OCI-LY1 (cell line): ENCODE measurements around the gene HNRNPD.
"Not testable (repeated sequence)": the region's sequence is repeated elsewhere in the genome, so short reads cannot be mapped to it uniquely, and the experiment has no call there.

ENCODE experiments used
- H2AFZ ChIP-seq: fragments of 200-600 bp; sonication (generic), shearing (Covaris generic); 2 replicates; pipeline ENCODE4 v1.6.0; 2014; ENCODE audit warnings: antibody characterized with exemption, mild to moderate bottlenecking, low read length
- H3F3A ChIP-seq: fragments of 200-600 bp; sonication (generic), shearing (Covaris generic); 2 replicates; pipeline ENCODE4 v1.6.0; 2014; ENCODE audit warnings: mild to moderate bottlenecking, antibody characterized with exemption, low read length, moderate library complexity; ENCODE audit not compliant: insufficient read depth
- H3K27ac ChIP-seq: fragments of 200-600 bp; sonication (generic); 2 replicates; pipeline ENCODE4 v1.5.1; 2014; ENCODE audit warnings: low read length, mixed run types, mild to moderate bottlenecking, low read depth; ENCODE audit not compliant: poor library complexity, severe bottlenecking
- H3K27me3 ChIP-seq: fragments of 200-600 bp; sonication (generic); 2 replicates; pipeline ENCODE4 v1.6.0; 2014; ENCODE audit warnings: antibody characterized with exemption, mild to moderate bottlenecking, low read length, moderate library complexity; ENCODE audit not compliant: insufficient read depth
- H3K36me3 ChIP-seq: fragments of 200-600 bp; sonication (generic); 2 replicates; pipeline ENCODE4 v1.6.1; 2014; ENCODE audit warnings: mild to moderate bottlenecking, antibody characterized with exemption, low read length, moderate library complexity, mixed read lengths; ENCODE audit not compliant: insufficient read depth
- H3K4me1 ChIP-seq: fragments of 200-600 bp; sonication (generic); 2 replicates; pipeline ENCODE4 v1.5.1; 2014; ENCODE audit warnings: mild to moderate bottlenecking, low read length, moderate library complexity; ENCODE audit not compliant: insufficient read depth, severe bottlenecking
- H3K4me2 ChIP-seq: fragments of 200-600 bp; sonication (generic), shearing (Covaris generic); 2 replicates; pipeline ENCODE4 v1.6.1; 2014; ENCODE audit warnings: low read length
- H3K4me3 ChIP-seq: fragments of 200-600 bp; sonication (generic); 2 replicates; pipeline ENCODE4 v1.5.1; 2014; ENCODE audit warnings: low read length, low read depth, mild to moderate bottlenecking, mixed read lengths; ENCODE audit not compliant: poor library complexity, severe bottlenecking
- H3K79me2 ChIP-seq: fragments of 200-600 bp; shearing (Covaris generic); 2 replicates; pipeline ENCODE4 v1.6.1; 2016; ENCODE audit warnings: mixed run types, low read length, mixed read lengths; ENCODE audit not compliant: insufficient read depth
- H3K9ac ChIP-seq: fragments of 200-600 bp; sonication (generic), shearing (Covaris generic); 2 replicates; pipeline ENCODE4 v1.6.1; 2014; ENCODE audit warnings: mild to moderate bottlenecking, low read length, mixed read lengths
- H3K9me2 ChIP-seq: fragments of 200-600 bp; sonication (generic), shearing (Covaris generic); 2 replicates; pipeline ENCODE4 v1.6.1; 2014; ENCODE audit warnings: low read depth, mild to moderate bottlenecking, low read length, mixed read lengths
- H3K9me3 ChIP-seq: fragments of 200-600 bp; shearing (Covaris generic); 2 replicates; pipeline ENCODE4 v1.6.1; 2014; ENCODE audit warnings: low read length, mixed read lengths
- H4K20me1 ChIP-seq: fragments of 200-600 bp; sonication (generic), shearing (Covaris generic); 2 replicates; pipeline ENCODE4 v1.6.0; 2016; ENCODE audit warnings: mild to moderate bottlenecking, low read length; ENCODE audit not compliant: insufficient read depth
- EZH2 ChIP-seq: fragments of 200-600 bp; sonication (generic), shearing (Covaris generic); IDR thresholded peaks from 2 replicates; pipeline ENCODE4 v1.8.0; 2017; ENCODE audit warnings: borderline replicate concordance, mixed run types, mild to moderate bottlenecking, antibody characterized with exemption, low read length, moderate library complexity, mixed read lengths
- TF ChIP-seq, protein P1 (sequence below): fragments of 200-600 bp; sonication (generic), shearing (Covaris generic); IDR thresholded peaks from 2 replicates; pipeline ENCODE4 v1.5.1; 2017; ENCODE audit warnings: mild to moderate bottlenecking, antibody characterized with exemption, low read length, moderate library complexity, mixed read lengths

Gene HNRNPD

DNA sequence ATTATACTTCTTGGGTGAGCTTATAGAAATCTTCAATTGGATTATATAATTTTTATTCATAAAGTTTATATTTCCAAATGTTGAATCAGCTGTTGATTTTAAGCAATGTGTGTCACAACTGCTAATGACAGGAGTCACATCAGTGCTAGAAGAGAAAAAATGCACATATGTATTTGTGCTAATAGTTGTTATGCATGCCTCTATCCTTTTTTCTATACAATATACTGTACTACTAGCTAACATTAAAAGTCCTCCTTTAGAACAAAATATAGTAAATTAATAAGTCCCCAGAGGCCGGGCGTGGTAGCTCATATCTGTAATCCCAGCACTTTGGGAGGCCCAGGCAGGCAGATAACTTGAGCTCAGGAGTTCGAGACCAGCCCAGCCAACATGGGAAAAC lies 23.7 kb upstream of the HNRNPD start:
- Histone ChIP-seq H3K9me3 (no peaks in the 10 kb centered on the region), H4K20me1 (no peaks in the 10 kb centered on the region), H3K4me3 (no peak overlapping the region), H3K4me1 (no peaks in the 10 kb centered on the region), H3K9ac (no peak overlapping the region), H3F3A (no peaks in the 10 kb centered on the region), H3K4me2 (no peak overlapping the region), H2AFZ (no peak overlapping the region), H3K36me3 (no peaks in the 10 kb centered on the region), H3K79me2 (no peaks in the 10 kb centered on the region), H3K27me3 (no peaks in the 10 kb centered on the region), H3K9me2 (no peaks in the 10 kb centered on the region), H3K27ac (no peak overlapping the region)
- TF ChIP-seq, protein P1, sequence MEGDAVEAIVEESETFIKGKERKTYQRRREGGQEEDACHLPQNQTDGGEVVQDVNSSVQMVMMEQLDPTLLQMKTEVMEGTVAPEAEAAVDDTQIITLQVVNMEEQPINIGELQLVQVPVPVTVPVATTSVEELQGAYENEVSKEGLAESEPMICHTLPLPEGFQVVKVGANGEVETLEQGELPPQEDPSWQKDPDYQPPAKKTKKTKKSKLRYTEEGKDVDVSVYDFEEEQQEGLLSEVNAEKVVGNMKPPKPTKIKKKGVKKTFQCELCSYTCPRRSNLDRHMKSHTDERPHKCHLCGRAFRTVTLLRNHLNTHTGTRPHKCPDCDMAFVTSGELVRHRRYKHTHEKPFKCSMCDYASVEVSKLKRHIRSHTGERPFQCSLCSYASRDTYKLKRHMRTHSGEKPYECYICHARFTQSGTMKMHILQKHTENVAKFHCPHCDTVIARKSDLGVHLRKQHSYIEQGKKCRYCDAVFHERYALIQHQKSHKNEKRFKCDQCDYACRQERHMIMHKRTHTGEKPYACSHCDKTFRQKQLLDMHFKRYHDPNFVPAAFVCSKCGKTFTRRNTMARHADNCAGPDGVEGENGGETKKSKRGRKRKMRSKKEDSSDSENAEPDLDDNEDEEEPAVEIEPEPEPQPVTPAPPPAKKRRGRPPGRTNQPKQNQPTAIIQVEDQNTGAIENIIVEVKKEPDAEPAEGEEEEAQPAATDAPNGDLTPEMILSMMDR: no peak
- TF ChIP-seq EZH2: no peak

DNA sequence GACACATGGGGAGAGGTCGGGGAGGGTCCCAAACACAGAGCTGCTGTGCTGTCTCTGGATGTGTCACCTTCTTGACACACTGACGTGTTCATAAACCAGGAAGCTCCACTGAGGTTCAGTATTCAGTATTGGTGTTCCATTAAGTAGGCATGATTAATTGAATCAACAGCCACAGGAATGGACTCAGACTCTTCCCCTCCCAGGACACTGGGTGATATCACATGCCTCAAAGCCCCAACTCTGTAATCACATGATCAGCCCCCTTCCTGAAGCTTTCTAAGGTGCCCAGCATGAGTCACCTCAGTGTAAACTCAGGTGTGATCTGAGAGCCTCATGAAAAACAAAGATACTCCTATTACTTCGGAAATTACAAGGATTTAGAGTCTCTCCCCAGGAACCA lies 21.1 kb upstream of the HNRNPD start:
- Histone ChIP-seq H3K79me2 (no peaks in the 10 kb centered on the region), H2AFZ (no peak overlapping the region), H3F3A (no peaks in the 10 kb centered on the region), H4K20me1 (no peaks in the 10 kb centered on the region), H3K9me3 (no peaks in the 10 kb centered on the region), H3K27ac (no peak overlapping the region), H3K4me1 (no peaks in the 10 kb centered on the region), H3K4me2 (no peak overlapping the region), H3K9me2 (no peaks in the 10 kb centered on the region), H3K9ac (no peak overlapping the region), H3K4me3 (no peak overlapping the region), H3K27me3 (no peaks in the 10 kb centered on the region), H3K36me3 (no peaks in the 10 kb centered on the region)
- no peak for TF ChIP-seq EZH2
- TF ChIP-seq, protein P1: no peak

DNA sequence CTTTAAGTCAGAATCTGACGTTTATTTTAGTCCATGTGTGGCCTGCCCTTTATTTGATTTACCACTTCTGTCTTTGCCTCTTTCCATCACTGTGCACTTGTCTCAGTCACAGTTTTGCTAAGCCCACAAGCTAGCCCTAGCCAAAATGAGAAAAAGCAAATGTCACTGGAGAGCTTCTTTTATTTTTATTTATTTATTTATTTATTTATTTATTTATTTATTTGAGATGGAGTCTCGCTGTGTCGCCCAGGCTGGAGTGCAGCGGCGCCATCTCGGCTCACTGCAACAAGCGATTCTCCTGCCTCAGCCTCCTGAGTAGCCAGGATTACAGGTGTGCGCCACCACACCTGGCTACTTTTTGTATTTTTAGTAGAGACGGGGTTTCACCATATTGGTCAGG lies 16.3 kb upstream of the HNRNPD start:
- H2AFZ ChIP-seq, H3F3A ChIP-seq, H3K9me3 ChIP-seq, H3K4me3 ChIP-seq, H3K4me2 ChIP-seq, H3K9ac ChIP-seq, H3K4me1 ChIP-seq, H3K9me2 ChIP-seq, H3K79me2 ChIP-seq, H4K20me1 ChIP-seq, H3K27me3 ChIP-seq, H3K27ac ChIP-seq, H3K36me3 ChIP-seq: not testable (repeated sequence)

DNA sequence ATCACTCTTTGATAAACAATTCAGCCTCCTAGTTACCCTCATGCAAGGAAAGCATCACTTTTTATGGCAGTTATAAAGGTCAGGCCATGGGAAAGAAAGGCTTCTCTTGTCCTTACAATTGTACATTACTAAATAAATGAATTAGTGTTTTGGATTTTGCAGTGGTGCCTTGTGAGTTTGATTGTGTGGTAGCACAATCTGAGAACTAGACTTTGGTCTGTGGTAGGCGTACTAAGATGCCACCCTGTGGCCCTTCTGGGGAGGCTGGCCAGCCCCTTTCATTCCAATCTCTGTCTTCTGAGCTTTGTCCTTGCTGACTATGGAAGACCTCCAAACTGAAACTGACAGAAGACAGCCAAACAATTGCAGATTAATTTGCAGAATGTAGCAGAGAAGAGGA lies 14.6 kb upstream of the HNRNPD start:
- no peak overlapping the region for H3K4me2 ChIP-seq
- peaks cover 5% of the 10 kb centered on the region for H3K9me3 ChIP-seq
- no peak overlapping the region for H3K4me3 ChIP-seq
- peaks cover 4% of the 10 kb centered on the region for H3K27me3 ChIP-seq
- TF ChIP-seq, protein P1: peak; percentile 20; the same call in 1 of the 2 replicates
- TF ChIP-seq EZH2: no peak
- no peak overlapping the region for H3K27ac ChIP-seq
- no peaks in the 10 kb centered on the region for H3F3A ChIP-seq
- no peaks in the 10 kb centered on the region; the same call in 1 of the 2 replicates for H3K36me3 ChIP-seq
- no peaks in the 10 kb centered on the region for H4K20me1 ChIP-seq
- H3K79me2 ChIP-seq: no peaks in the 10 kb centered on the region
- no peak overlapping the region for H2AFZ ChIP-seq
- no peak overlapping the region for H3K9ac ChIP-seq
- H3K4me1 ChIP-seq: no peaks in the 10 kb centered on the region
- no peaks in the 10 kb centered on the region for H3K9me2 ChIP-seq

DNA sequence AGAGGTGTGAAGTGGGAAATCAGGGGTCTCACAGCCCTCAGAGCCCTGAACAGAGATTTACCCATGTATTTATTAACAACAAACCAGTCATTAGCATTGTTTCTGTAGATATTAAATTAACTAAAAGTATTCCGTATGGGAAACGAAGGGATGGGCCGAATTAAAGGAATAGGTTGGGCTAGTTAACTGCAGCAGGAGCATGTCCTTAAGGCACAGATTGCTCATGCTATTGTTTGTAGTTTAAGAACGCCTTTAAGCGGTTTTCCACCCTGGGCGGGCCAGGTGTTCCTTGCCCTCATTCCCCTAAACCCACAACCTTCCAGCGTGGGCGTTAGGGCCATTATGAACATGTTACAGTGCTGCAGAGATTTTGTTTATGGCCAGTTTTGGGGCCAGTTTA lies 12.5 kb upstream of the HNRNPD start:
- not testable (repeated sequence) for H3K79me2 ChIP-seq, H3K4me1 ChIP-seq, H3K9me2 ChIP-seq, H3K27ac ChIP-seq, H3K27me3 ChIP-seq, H3K4me3 ChIP-seq, H2AFZ ChIP-seq, H3K9me3 ChIP-seq, H3F3A ChIP-seq, H3K4me2 ChIP-seq, H3K36me3 ChIP-seq, H4K20me1 ChIP-seq, H3K9ac ChIP-seq
